Omental fat pad (tissue), 4 donors: ENCODE results near the gene SLC36A3. TPM values are rescaled to one million over a fixed set of nuclear protein-coding genes. Genes with fewer than 3 reads are reported as not detected.

Experiments
- ATAC-seq: fragments of 150-250 bp; one replicate; pipeline ENCODE4 v1.9.1; 2016; ENCODE audit warnings: mild to moderate bottlenecking, moderate library complexity; ENCODE audit not compliant: low FRiP score
- DNase-seq: peaks from one replicate; pipeline ENCODE4 v3.0.0-alpha.2; 2019; ENCODE audit warnings: low spot score
- total RNA-seq, 4 donors: library from RNA; depleted of rRNA; stranded (reverse); fragments of >200 nt; gene quantifications; one replicate each; pipeline ENCODE4 v1.1.0, GENCODE V29; 2016
- TF ChIP-seq, protein P1 (sequence below), 3 donors: fragments of 450-650 bp; IDR thresholded peaks; one replicate each; pipeline ENCODE4 v1.5.1; 2016 to 2017; ENCODE audit warnings: antibody characterized with exemption in 3 of 3, mild to moderate bottlenecking in 3 of 3, moderate library complexity in 2 of 3

Gene SLC36A3
- total RNA-seq, 4 donors from 2014 or later, result not detected

DNA sequence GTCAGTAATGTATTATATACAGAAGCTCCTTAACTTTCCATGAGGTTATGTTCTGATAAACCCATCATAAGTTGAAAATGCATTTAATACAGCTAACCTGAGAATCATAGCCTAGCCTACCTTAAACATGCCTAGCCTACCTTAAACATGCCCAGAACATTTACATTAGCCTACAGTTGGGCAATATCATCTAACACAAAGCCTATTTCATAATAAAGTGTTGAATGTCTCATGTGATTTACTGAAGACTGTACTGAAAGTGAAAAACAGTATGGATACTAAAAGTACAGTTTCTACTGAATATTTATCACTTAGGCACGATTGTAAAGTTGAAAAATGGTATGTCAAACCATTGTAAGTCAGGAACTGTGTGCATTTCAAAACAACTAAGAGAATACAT, 49.0 kb downstream of the SLC36A3 start:
- TF ChIP-seq, protein P1, sequence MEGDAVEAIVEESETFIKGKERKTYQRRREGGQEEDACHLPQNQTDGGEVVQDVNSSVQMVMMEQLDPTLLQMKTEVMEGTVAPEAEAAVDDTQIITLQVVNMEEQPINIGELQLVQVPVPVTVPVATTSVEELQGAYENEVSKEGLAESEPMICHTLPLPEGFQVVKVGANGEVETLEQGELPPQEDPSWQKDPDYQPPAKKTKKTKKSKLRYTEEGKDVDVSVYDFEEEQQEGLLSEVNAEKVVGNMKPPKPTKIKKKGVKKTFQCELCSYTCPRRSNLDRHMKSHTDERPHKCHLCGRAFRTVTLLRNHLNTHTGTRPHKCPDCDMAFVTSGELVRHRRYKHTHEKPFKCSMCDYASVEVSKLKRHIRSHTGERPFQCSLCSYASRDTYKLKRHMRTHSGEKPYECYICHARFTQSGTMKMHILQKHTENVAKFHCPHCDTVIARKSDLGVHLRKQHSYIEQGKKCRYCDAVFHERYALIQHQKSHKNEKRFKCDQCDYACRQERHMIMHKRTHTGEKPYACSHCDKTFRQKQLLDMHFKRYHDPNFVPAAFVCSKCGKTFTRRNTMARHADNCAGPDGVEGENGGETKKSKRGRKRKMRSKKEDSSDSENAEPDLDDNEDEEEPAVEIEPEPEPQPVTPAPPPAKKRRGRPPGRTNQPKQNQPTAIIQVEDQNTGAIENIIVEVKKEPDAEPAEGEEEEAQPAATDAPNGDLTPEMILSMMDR (IDR thresholded peaks at IDR 0.05), result no peak
- DNase-seq (no peak), ATAC-seq (no peak)

GRCh38 chr5:151253605-151253950, 50.0 kb downstream of the SLC36A3 start:
- ATAC-seq (no peak), DNase-seq (no peak)
- TF ChIP-seq, protein P1 (IDR thresholded peaks at IDR 0.05), result no peak

GRCh38 chr5:151252762-151253604, 50.6 kb downstream of the SLC36A3 start, which contains the start of gene GM2A:
Gene GM2A, plus strand, starts transcription at chr5:151253185. Its CDS starts 32 bp downstream, at chr5:151253217.
- TF ChIP-seq, protein P1 (IDR thresholded peaks at IDR 0.05), result no peak
- DNase-seq, result peak; percentile 94
- peak; percentile 98 for ATAC-seq

- DNase-seq (no peak), ATAC-seq (no peak)
- TF ChIP-seq, protein P1 (IDR thresholded peaks at IDR 0.05), result no peak
Observed at GRCh38 chr5:151251621-151252020, 51.9 kb downstream of the SLC36A3 start.

GRCh38 chr5:151251001-151251551, 52.5 kb downstream of the SLC36A3 start:
- TF ChIP-seq, protein P1 (IDR thresholded peaks at IDR 0.05), result no peak
- no peak for DNase-seq
- no peak for ATAC-seq

GRCh38 chr5:151250346-151251000, 53.1 kb downstream of the SLC36A3 start:
- TF ChIP-seq, protein P1 (IDR thresholded peaks at IDR 0.05), result no peak
- no peak for ATAC-seq

More at GRCh38 chr5:151250346-151251000, 53.1 kb downstream of the SLC36A3 start:
- no peak for DNase-seq
